ENCODE results near the gene ASGR1.
A peak's percentile ranks its signal among the peaks of the same experiment; 100 is the strongest.
"Not testable (repeated sequence)": the region's sequence is repeated elsewhere in the genome, so short reads cannot be mapped to it uniquely, and the experiment has no call there.

Gene ASGR1

DNA sequence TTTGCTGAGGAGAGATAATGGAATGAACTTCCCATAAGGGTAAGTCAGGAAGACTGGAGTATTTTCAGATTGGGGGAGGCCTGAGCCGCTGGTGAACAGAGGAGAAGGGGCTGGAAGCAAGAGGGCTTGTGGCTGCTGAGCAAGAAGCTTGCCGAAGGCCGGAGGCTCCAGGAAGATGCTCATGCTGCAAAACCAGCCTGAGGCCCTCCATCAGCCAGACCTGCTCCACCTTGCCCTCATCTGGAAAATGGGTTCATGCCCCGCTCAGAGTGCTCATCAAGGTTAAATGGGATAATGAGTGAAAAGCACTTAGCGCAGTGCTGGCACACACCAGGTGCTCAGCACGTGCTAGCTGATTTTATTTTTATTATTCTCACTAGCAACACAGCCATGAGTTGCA lies 5.5 kb upstream of the ASGR1 start:
- no peak for DNase-seq

DNA sequence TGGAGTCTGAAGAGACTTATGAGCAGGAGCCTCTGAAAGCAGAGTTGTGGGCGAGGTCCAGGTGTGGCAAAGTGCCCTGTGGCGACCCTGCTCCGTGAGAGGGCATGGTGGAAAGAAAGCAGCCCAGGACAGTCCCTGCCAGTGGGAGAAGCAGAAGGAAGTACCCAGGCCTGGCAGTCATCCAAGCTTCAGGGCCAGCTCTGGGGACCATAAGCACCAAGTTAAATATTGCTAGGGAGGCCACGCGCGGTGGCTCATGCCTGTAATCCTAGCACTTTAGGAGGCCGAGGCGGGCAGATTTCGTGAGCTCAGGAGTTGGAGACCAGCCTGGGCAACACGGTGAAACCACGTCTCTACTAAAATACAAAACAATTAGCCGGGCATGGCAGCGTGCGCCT lies 4.9 kb upstream of the ASGR1 start:
- DNase-seq = peak; percentile 33

DNA sequence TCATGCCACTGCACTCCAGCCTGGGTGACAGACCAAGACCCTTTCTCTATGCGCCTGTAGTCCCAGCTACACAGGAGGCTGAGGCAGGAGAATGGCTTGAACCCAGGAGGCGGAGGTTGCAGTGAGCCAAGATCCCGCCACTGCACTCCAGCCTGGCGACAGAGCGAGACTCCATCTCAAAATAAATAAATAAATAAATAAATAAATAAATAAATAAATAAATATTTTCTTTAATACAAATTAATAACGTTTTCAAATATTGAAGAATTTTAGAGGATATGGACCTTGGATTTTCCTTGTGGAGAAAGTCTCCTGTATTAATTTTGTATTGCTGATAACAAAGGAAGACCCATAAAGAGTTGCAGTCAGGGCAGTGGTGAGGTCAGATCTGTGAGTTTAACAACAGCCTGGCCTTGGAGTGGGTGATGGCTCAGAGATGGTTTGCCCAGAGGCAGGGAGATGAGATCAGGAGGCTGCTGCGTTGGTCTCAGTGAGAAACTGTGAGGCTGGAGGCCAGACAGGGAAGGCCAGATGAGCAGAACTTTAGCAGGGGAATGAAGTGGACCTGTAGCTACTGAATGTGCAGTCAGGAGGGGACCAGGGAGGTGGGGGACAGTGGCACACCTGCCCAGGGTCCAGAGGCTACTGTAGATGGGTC lies 4.4 kb upstream of the ASGR1 start:
- DNase-seq = no peak

DNA sequence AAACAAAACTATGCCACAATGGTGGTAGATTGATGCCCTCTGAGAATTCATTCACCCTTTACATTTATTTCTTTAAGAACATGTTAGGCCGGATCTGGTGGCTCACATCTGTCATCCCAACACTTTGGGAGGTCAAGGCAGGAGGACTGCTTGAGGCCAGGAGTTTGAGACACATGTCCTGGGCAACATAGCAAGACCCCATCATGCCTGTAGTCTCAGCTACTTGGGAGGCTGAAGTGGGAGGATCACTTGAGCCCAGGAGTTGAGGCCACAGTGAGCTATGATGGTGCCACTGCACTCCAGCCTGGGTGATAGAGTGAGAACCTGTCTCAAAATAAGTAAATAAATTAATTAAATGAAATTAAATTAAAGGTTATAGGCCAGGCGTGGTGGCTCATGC lies 2.9 kb upstream of the ASGR1 start:
- DNase-seq = not testable (repeated sequence)

DNA sequence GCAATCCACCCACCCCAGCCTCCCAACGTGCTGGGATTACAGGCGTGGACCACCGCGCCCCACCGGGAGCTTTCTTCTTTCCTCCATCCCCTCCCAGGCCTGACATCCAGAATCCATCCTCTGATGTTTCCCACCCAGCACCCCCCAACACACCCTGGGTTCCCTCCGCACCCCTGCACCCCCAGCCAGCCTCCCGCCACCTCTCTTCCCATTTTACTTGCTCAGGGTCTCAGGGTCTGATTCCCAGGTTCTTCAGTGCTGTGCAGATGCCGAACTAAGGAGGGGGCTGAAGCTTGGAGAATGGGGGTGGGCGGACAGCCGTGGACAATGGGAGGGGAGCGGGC lies 225 bp downstream of the ASGR1 start:
- no peak for DNase-seq

DNA sequence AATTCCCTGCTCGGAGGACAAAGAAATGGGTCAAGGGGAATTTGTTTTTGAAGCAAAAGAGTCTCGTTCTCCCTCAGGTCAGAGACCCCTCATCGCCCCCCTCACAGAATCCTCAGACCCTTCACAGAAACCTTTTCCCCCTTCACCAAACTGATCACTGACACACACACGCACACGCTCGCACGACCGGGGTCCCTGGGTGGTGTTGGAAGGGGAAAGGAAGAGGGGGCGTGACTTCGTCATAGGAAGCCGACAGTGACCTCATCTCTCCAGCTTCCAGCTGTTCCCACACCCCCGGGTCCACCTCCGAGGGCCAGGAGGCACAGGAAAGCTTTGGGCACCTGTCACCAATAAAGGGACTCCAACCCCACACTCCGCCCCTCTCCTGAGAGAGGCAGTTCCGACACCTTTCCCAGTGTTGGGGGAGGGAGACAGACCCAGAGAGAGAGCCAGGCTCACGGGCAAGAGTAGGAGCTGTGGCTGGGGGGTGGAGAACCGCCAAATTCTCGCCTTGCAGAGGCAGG lies 1.2 kb downstream of the ASGR1 start:
- peak; percentile 37 for DNase-seq

DNA sequence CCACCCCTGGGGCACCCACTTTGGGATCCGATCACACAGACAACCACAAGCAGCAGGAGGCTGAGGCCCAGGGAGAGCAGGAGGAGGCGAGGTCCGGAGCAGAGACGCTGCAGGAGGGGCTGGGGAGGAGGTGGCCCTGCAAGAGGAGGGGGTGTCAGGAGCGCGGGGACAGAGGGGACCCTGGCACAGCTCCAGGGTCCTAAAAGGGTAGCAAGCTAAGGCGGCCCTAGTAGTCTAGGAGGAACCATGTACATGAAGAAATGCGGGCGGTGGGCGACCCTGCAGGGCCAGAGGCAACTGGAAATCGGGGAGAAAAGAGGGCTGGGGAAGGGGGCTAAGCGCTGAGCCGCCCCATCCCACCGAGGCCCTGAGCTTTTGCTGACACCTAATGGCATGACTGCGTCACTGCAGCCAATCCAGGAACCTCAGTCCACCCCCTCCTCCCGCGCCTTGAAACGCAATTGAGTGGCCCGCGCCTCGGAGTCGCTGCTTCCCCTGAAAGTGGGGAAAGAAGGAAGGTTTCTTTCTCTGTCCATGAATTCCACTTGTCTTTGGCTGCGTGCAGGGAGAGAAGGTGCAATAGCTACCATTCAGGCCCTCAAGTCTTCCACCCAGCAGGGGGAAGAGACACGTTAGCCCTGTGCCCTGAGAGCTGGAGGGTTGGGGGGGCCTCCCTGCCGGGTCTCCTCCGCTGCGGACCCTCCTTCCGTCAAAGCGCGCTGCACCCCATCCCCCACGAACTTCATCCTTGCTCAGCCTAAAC lies 1.8 kb downstream of the ASGR1 start:
- peak; percentile 38 for DNase-seq

DNA sequence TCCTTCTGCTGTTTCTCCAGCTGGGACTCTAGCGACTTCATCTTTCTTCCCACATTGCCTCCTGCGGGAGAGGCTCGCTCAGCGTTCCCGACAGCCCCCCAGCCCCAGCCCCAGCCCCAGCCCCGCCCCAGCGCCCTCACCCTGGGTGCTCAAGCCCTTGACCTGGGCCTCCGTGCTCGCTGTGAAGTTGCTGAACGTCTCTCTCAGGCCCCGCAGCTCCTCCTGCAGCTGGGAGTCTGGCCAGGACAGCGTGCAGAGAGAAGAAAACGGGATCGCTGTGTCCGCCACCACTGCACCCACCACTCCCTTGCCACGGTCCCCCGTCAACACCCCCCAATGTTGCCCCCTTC lies 2.4 kb downstream of the ASGR1 start:
- DNase-seq = no peak

DNA sequence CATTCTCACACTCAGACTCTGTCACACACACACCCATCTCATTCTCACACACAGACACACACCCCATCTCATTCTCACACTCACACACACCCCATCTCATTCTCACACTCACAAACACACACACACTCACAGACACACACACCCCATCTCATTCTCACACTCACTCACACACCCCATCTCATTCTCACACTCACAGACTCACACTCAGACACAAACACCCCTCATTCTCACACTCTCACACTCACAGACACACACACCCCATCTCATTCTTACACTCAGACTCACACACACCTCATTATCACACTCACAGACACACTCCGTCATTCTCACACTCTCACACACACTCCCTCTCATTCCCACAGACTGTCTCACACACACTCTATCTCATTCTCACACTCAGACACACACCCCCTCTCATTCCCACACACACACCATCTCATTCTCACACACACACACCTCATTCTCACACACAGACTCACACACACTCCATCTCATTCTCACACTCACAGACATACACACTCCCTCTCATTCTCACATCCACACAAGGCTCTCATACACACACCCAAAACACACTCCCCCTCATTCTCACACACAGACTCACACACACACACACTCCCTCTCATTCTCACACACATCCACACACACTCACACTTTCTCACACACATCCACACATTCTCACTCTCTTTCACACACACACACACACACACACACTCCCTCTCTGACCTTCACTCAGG lies 2.9 kb downstream of the ASGR1 start:
- no peak for DNase-seq

DNA sequence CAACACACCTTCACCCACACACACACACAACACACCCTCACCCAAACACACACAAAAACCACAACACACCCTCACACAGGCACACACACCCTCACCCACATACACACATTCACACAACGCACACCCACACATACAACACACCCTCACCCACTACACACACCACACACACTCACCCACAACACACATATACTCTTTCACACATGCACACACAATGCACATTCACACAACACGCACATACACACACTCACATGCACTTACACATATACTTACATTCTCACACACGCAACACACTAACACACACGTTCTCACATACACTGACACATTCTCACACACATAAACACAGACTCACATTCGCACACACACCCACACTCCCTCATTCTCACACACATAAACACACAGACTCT lies 3.8 kb downstream of the ASGR1 start:
- DNase-seq = no peak

DNA sequence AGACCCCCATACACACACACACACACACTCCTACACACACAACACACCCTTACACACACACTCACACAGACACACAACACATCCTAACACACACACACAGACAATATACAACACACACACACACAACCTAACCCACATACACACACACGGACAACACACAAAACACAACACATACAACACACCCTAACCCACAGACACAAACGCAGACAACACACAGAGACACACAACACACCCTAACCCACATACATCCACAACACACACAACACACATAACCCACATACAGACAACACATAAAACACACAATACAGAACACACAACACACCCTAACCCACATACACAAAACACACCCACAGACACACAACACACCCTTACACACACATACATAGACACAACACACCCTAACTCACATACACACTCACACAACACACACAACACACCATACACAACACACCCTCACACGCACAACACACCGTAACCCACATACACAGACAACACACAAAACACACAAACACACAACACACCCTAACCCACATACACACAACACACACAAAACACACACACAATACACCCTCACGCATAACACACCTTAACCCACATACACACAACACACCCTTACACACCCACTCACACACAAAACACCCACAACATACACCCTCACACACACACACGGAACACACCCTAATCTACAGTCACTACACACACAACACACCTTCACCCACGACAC lies 4.4 kb downstream of the ASGR1 start:
- no peak for DNase-seq

DNA sequence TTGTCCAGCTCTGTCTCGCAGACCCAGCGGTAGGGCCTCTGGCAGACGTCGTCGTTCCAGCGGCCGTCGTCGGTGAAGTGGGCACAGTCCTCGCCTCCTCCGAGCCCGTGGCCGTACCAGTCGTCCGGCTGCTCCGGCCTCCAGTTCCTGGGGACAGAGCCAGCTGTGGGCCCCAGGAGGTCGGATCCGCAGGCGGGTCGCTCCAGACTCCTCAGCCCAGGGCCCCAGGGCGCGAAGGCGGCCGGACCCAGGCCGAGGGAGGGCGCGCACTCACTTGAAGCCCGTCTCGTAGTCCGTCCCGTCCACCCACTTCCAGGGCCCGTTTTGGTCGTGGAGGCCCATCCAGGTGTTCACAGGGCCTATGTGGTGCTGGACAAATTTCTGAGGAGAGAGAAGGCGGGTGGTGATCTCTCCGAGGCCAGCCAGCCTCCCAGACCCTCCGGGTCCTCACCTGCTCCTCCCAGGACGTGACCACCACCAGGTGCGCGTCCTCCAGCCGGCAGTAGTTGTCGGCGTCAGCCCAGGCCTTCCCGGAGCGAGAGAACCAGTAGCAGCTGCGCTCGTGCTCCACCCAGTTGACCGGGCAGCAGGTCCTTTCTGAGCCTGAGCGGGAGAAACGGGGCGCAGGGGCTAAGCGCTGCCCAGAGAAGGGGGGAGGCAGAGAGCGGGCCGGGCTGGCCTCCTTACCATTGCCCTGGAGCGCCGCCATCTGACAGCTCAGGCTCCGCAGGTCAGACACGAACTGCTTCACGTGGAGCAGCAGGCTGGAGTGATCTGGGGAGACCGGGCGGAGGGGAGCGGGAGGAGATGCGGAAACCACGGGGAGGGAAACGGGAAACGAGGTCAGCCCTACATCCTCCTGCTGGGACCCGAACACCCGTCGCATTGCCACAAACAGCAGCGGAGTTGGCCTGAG lies 5.2 kb downstream of the ASGR1 start:
- DNase-seq = no peak

DNA sequence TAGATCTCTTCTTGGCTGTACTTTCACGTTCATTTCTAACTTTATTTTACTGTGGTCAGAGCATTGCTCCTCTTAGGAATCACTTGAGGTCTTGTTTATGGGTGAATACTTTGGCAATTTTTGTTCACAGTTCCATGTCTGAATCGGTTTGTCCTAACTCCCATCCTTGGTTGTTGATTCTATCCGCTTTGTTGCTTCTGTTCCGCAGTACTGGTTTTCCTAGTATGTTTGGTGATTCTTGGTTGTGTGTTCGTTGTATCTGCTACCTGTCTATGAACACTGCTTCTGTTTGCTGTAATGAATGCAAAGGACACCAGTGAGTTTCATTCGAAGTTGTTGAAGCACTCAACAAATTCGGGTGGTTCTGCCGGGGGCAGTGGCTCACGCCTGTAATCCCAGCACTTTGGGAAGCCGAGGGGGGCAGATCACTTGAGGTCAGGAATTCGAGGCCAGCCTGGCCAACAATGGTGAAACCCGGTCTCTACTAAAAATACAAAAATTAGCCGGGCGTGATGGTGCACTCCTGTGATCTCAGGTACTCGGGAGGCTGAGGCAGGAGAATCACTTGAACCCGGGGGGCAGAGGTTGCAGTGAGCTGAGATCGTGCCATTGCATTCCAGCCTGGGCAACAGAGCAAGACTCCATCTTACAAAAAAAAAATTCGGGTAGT lies 6.5 kb downstream of the ASGR1 start:
- DNase-seq = not testable (repeated sequence)

DNA sequence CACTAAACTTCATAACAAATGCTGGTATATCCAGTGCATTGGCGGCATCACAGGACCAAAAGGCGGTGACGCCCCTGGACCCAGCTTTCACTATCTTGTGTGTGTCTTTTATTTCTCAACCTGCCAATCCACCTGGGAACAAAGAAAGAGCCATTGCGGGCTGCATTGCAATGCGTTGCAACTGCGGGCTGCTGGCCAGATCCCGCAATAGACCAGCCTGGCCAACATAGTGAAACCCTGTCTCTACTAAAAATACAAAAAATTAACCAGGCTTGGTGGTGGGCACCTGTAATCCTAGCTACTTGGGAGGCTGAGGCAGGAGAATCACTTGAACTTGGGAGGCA lies 9.6 kb downstream of the ASGR1 start:
- DNase-seq = not testable (repeated sequence)

DNA sequence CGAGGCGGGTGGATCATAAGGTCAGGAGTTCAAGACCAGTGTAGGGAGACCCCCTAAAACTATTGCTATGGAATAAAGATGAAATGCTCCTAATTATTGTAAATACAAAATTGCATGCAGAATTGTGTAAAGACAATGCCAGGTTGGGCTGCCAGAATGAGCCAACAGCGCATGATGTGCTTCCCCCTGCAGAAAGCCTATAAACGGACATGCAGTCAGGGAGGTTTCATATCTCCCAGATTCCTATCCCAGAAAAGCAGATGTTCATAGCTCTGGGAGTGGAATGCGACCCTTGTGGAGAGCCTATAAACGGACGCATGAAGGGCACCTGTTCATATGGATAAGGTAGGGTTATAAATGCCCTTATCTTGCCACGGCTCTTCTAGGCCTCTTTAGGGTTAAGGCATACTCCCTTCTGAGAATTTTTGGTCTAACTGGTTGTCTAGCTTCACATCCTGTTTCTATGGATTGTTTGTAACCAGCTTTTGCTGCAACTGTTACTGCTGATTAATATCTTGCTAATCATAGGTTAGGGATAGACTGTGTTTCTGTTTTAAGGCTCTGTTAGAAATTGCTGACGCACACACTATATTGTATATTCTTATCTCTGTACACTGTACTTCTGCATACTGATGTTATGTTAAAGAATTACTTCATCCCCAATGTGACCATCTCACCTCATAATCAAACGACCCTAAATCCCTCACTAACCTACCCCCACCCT lies 10.2 kb downstream of the ASGR1 start:
- not testable (repeated sequence) for DNase-seq

DNA sequence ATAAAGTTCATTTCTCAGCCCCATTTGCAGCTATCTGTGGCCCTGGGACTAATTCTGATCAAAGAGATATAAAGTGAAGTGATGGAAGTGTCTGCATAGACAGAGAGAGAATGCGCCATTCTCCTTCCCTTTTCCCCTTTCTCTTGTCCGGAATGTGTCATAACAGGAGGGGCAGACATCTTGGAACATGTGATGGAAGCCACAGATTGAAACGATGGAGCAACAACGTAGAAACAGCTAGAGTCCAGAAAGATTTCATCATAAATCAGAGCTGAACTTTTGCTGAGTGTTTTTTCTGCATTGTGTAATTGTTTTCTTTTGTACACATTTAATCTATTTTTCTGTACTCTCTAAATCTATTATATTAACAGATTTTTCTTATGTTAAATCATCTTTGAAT lies 11.3 kb downstream of the ASGR1 start:
- DNase-seq = no peak

DNA sequence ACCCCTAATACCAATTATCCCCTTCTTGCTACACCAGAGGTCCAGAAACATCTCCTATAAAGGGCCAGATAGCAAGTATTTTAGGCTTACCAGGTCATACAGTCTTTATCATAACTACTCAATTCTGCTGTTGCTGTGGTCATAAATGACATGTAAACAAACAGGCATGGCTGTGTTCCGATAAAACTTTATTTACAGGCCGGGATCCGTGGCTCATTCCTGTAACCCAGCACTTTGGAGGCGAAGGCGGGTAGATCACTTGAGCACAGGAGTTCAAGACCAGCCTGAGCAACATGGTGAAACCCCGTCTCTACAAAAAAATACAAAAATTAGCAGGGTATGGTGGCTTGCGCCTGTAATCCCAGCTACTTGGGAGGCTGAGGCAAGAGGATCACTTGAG lies 12.3 kb downstream of the ASGR1 start:
- no peak for DNase-seq

DNA sequence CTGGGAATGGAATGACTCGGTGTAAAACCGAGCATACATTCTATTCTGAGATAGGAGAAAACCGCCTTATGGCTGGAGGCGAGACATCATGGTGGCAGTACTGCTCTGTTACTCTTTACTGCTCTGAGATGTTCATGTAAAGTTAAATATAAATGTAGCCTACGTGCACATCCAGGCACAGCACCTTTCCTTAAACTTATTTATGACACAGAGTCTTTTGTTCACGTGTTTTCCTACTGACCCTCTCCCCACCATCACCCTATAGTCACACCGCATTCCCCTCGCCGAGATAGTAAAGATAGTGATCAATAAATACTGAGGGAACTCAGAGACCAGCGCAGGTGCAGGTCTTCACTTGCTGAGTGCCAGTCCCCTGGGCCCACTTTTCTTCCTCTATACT lies 19.6 kb downstream of the ASGR1 start:
- DNase-seq = not testable (repeated sequence)

DNA sequence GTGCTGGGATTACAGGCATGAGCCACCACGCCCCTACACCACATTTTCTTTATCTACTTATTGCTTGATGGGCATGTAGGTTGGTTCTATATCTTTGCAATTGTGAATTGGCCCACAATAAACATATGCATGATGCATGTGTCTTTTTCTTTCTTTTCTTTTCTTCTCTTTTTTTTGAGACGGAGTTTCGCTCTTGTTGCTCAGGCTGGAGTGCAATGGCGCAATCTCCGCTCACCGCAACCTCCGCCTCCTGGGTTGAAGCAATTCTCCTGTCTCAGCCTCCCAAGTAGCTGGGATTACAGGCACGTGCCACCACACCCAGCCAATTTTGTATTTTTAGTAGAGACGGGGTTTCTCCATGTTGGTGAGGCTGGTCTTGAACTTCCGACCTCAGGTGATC lies 20.7 kb downstream of the ASGR1 start:
- DNase-seq = not testable (repeated sequence)

DNA sequence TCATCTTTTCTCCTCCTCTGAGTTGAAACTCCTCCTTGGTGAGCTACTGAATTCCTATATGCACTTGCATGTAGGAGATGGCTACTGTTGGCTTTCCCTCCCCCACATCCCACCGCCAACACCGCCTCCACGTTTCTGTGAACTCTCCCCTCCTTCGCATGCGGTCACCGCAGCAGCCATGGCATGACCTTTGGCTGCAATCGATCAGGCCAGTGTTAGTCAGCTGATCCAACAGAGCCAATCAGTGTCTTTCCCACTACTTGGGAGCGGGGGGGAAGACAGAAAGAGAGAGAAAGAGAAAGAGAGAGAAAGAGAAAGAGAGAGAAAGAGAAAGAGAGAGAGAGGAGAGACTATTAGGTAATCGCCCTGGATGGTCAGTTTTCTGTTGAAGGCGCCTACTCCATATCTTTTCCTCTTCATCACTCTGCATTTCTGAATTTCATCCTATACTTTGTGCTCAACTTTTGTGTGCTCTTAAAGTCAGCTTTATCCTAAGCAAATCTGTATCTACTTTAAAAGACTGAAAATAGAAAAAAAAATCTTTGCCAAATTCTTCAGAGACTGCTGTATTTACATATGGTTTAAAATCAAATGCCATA lies 22.7 kb downstream of the ASGR1 start:
- DNase-seq = no peak

DNA sequence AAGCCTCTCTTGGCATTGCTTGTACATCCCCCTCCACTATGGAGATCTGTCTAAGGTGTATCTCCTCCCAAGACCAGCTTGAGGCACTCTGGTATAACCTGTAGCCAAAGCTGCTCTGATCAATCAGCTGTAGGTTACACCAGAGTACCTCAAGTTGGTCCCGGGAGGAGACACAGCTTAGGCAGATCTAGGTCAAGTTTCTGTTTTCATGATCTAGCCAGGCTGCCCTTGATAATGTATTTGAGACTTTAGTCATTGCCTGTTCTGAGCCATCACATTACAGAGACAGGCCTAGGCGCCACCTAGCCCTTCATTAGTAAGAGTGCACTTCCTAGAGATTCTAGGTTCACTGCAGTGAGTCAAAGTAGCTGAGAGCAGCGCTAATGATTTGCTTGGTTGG lies 31.4 kb downstream of the ASGR1 start:
- DNase-seq = no peak

Data from SHP77 treated with DMSO at 0.1 percent for 48 hours (cell line).